GM18858 (cell line): Measurements from ENCODE around the gene AKR7A3.
"Not testable (repeated sequence)": the region's sequence is repeated elsewhere in the genome, so short reads cannot be mapped to it uniquely, and the experiment has no call there.

Source experiments
- ATAC-seq: cut with Tn5 transposase; IDR thresholded peaks from one replicate; pipeline ENCODE4 v1.9.1; 2021; ENCODE audit not compliant: unreplicated experiment

Gene AKR7A3

DNA sequence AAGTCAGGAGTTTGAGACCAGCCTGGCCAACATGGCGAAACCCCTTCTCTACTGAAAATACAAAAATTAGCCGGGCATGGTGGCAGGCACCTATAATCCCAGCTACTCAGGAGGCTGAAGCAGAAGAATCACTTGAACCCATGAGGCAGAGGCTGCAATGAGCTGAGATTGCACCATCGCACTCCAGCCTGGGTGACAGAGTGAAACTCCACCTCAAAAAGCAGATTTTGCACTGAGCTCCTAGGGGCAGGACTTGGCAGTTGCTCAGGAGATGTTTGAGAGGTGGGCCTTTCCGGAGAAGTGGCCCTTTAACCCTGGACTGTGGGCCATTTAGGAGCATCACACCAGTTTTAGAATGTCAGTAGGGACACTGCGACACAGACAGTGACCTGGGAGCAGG, 32.3 kb downstream of the AKR7A3 start:
- not testable (repeated sequence) for ATAC-seq

DNA sequence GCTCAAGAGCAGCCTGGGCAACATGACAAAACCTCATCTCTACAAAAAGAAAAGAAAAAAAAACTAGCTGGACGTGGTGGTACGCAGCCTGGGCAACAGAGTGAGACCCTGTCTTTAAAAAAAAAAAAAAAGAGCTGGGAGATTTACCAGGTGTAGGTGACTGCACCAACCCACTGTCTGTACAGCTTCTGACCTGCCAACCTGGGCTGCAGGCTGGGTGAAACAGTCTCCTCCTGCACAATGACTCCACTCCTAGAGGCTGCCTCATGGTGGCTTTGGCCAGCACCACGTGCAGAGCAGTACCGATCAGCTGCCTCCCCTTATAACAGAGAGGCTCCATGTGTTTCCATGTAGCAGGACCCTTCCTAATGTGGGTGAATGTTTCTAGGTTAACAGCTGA, 33.3 kb downstream of the AKR7A3 start:
- no peak for ATAC-seq

- ATAC-seq: no peak
These were observed 34.2 kb downstream of the AKR7A3 start for GRCh38 chr1:19254416-19254815.

- ATAC-seq: peak; percentile 67
These were observed 37.0 kb downstream of the AKR7A3 start, which contains the start of the genes EMC1 and MRTO4 for GRCh38 chr1:19251305-19252196. TSS of gene EMC1 (minus strand) at chr1:19251524. CDS start at chr1:19251509, 15 bp downstream. TSS of gene MRTO4 (plus strand) at chr1:19251805. CDS start at chr1:19251836, 31 bp downstream.

DNA sequence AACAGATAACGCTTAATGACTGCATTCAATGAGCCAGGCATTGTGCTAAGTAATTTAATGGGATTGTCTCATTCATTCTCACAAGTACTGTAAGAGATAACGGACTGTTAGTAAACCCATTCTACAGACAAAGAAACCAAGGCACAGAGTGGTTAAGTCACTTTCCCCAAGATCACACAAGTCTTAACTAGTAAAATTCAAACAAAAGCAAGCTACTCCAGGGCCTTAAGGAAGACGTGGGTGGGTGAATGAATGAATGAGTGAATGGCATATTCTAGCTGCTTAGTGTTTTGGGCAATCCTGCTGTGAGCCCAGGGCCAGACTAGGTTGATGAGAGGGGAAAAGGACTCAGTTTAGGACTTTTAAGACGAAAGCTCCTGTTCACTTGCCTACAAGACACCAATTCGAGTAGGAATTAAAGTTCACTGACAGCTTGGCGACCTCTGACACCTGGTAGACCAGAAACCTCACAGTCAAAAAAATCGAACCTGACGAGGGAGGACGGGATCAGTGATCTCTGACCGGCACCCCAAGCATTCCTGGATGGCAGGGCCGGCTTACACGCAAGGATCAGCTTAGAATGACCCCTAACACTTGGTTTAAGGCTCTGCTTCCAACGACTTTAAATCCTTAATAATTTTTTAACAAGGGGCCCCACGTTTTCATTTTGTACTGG, 37.8 kb downstream of the AKR7A3 start:
- no peak for ATAC-seq

DNA sequence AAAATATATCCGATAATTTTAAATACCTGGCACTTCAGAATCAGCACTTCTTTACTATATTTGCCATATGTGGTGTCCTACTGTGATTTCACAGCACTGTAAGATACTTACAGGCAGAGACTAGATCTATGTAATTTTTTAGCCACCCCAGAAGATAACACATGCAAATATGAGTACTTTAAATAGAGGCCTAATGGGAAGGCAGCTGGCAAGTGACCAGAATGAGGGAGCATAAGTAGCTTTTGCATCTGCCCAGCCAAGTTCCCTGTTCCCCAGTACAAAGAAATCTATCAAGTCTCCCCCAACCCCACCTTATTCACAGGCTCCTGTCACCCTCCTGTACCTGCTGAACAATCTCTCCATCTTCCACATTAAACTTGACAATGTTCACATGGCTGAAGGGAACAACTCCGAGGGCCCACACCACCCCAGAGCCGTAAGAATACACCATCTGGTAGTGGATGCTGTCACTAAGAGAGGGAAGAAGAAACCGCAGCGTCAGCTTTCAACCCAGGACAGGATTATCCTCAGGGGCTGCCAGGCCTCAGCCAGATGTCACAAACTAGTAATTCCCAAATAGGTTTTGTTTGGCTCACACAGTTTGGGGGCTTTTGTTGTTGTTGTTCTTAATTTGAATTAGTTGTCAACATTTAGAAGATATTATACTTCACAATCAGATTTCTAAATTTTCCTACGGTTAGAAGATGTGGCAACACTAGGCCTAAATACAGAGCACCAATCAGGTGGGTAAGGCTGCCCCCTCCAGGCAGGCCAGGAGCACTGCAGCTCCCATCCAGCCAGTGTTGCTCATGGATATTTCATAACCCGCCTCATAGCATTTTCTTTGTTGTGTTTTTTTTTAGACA, 47.7 kb downstream of the AKR7A3 start:
- no peak for ATAC-seq

- ATAC-seq: no peak
These were observed 48.7 kb downstream of the AKR7A3 start for GRCh38 chr1:19239876-19240275.

DNA sequence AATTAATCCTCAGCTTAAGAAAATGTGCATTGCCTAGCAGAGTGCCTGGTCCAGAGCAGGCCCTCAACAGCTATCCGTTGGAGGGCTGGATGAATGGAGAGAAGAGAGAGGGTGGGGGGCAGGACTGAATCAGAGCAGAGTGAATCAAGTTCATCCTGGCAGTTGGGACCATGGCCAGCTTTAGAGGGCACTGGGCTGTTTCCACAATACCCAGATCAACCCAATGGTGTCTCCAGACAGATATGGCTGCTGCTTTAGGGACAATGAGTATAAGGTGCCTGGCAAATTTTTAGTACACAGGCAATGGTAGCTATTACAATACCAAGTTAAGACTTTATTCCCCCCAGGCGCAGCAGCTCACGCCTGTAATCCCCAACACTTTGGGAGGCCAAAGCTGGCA, 54.3 kb downstream of the AKR7A3 start:
- ATAC-seq: no peak
